Neural progenitor cell (in vitro differentiated cells): ENCODE data around the gene LTBP2.

ENCODE experiments used
- EZH2 ChIP-seq: fragments of 200-600 bp; sonication (generic); IDR thresholded peaks from 2 replicates; pipeline ENCODE4 v1.6.1; 2017; ENCODE audit warnings: antibody characterized with exemption, mild to moderate bottlenecking, moderate library complexity
- TF ChIP-seq, protein P1 (sequence below): fragments of 200-600 bp; sonication (generic); IDR thresholded peaks from 2 replicates; pipeline ENCODE4 v1.5.1; 2017; ENCODE audit warnings: antibody characterized with exemption, mild to moderate bottlenecking

DNA sequence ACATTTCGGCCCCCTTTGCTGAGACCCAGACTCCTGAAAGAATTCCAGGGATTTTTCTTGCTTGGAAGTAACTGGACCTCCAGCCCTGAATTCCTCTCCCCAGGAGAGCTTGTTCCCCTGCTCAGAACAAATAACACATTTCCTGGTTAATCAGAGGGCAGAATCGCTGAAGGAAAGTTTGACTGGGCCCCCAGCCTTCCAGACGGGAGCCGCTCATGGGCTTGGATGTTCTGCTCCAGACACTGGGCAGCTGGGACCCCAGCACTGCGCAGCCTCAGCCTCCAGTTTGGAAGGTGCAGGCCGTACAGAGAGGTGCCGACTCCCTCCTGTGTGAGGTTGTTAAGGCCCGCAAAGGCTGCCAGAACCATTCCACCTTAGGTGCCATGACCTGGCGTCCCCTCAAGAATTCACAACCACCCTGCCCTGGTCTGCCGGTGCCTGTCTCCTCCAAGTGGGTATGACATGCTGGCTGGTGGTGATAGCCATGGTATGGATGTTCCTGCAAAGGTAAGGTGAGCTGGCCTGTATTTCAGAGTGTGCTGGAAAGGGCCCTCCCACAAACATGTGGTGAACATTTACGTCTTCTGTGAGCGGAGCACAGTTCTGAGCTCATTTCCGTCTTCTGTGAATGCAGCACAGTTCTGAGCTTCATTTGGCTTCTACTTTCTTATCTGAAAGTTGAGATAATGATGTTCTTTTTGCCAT is 5.1 kb upstream of the LTBP2 start:
- TF ChIP-seq, protein P1, sequence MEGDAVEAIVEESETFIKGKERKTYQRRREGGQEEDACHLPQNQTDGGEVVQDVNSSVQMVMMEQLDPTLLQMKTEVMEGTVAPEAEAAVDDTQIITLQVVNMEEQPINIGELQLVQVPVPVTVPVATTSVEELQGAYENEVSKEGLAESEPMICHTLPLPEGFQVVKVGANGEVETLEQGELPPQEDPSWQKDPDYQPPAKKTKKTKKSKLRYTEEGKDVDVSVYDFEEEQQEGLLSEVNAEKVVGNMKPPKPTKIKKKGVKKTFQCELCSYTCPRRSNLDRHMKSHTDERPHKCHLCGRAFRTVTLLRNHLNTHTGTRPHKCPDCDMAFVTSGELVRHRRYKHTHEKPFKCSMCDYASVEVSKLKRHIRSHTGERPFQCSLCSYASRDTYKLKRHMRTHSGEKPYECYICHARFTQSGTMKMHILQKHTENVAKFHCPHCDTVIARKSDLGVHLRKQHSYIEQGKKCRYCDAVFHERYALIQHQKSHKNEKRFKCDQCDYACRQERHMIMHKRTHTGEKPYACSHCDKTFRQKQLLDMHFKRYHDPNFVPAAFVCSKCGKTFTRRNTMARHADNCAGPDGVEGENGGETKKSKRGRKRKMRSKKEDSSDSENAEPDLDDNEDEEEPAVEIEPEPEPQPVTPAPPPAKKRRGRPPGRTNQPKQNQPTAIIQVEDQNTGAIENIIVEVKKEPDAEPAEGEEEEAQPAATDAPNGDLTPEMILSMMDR: no peak
- TF ChIP-seq EZH2: no peak
